Measurements from ENCODE around the gene TCFL5. TPM values are rescaled to one million over a fixed set of nuclear protein-coding genes. Genes with fewer than 3 reads are reported as not detected.
A peak's percentile ranks its signal among the peaks of the same experiment; 100 is the strongest.

TCFL5 gene
- total RNA-seq, 4 donors from 2014 or later, result 15.3 to 26.6 (median 20.6) TPM

DNA sequence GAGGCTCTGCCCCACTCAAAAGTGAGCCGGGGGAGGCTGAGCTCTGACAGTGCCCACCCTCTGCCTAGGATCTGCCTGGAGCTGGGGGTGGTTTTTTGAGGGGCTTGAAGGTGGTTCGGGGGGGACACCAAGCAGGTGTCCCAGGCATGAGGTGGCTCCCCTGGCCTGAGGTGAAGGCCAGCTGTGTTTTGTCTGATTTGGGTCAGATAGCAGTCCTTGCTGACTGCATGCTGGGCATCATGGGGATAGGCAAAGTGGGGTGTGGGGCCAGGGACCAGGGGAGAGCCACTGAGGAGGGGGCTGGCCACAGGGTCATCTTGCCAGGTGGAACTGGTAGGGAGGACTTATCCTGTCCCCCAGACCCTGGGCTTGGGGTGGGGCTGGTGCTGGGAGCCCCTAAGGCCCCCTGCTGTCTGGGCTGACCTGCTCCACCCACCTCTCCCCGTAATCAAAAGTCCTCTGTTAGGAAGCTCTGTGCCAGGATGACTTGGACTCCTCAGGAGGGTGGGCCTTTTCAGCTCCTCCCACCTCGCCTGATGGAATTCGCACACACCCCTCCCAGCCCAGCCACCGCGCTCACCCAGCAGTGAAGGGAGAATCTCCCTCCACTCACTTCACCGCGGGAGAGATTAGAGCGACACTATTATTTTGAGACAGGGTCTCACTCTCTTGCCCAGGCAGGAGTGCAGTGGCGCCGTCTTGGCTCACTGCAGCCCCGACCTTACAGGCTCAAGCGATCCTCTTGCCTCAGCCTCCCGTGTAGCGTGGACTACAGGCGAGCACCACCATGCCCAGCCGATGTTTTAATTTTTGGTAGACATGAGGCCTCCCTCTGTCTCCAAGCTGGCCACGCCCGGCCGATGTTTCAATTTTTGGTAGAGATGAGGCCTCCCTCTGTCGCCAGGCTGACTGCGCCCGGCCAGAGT is 46.3 kb downstream of the TCFL5 start:
- no peak for TF ChIP-seq POLR2A (IDR thresholded peaks at IDR 0.05)
- TF ChIP-seq, protein P1, sequence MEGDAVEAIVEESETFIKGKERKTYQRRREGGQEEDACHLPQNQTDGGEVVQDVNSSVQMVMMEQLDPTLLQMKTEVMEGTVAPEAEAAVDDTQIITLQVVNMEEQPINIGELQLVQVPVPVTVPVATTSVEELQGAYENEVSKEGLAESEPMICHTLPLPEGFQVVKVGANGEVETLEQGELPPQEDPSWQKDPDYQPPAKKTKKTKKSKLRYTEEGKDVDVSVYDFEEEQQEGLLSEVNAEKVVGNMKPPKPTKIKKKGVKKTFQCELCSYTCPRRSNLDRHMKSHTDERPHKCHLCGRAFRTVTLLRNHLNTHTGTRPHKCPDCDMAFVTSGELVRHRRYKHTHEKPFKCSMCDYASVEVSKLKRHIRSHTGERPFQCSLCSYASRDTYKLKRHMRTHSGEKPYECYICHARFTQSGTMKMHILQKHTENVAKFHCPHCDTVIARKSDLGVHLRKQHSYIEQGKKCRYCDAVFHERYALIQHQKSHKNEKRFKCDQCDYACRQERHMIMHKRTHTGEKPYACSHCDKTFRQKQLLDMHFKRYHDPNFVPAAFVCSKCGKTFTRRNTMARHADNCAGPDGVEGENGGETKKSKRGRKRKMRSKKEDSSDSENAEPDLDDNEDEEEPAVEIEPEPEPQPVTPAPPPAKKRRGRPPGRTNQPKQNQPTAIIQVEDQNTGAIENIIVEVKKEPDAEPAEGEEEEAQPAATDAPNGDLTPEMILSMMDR (IDR thresholded peaks at IDR 0.05), result no peak
- peak overlapping the region in 1 of 3 donors; percentile 3 for H3K27ac ChIP-seq
- H3K4me1 ChIP-seq, result peaks cover 28 to 53% of the 10 kb centered on the region in 2 donors
- H3K4me3 ChIP-seq (replicated peaks in 1 of 3), result no peak overlapping the region
- H3K27me3 ChIP-seq, result no peaks in the 10 kb centered on the region
- H3K9me3 ChIP-seq, result no peaks in the 10 kb centered on the region
- DNase-seq, result peak; percentile 58 to 69
- peaks cover 23 to 24% of the 10 kb centered on the region in 2 donors for H3K36me3 ChIP-seq
- intact Hi-C loops (cut with DNase I), result no loop called here
- 32 to 37% methylated on average over 17 to 24 of the region's 24 CpGs for WGBS, 2 donors

DNA sequence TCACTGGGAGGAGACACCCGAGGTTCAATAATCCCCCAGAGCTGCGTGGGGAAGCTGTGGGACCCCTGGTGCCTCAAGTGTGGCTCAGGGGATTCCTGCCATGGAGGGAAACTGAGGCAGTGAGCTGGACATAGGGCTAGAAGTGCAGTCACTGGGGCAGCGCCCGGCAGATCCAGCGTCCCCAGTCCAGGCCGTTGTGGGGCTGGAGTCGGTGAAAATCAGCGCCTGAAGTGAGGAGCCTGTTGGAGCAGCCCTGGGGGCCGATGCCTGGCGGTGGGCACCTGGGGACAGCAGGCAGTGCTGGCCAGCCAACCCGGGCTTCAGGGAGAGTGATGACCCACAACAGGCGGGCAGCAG is 46.9 kb downstream of the TCFL5 start:
- Histone ChIP-seq H3K4me1 (peaks cover 28 to 47% of the 10 kb centered on the region in 2 donors), H3K9me3 (no peaks in the 10 kb centered on the region), H3K36me3 (peaks cover 29 to 30% of the 10 kb centered on the region in 2 donors), H3K4me3 (replicated peaks in 1 of 3) (no peak overlapping the region), H3K27ac (no peak overlapping the region), H3K27me3 (no peaks in the 10 kb centered on the region)
- WGBS, 2 donors, result 71 to 80% methylated on average over 4 to 12 of the region's 12 CpGs
- intact Hi-C loops (cut with DNase I), result no loop called here
- no peak for DNase-seq
- TF ChIP-seq, protein P1 (IDR thresholded peaks at IDR 0.05), result no peak
- TF ChIP-seq POLR2A (IDR thresholded peaks at IDR 0.05), result no peak

DNA sequence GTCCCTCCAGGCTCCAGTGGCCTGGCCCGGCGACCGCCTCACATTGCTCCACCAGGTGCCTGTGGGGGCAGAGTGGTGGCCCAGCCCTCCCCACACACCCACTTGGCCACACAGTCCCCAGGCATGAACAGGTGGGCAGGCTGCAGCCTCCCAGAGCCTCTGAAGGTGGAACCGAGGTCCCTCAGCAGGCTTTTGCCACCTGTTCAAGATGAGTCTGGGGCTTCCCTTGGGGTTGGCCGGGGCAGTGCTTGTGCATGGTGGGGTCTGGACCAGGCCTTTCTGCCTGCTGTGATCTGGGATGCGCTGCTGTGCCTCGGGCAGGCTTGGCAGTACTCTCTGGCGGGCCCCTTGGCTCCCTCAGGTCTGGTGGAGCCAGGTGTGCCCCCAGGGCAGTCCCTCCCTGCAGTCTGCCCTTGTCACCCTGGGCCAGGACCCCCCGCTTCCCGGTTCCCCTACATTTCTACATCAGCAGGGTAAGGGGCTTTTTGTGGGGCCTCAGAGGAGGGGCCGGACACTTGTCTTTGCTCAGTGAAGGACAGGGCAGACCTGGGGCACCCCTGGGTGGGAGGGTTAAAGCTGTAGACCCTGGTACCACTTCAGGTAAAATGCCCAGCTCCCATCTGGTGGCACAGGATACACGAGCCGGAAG is 47.4 kb downstream of the TCFL5 start:
- WGBS, 2 donors, result 60 to 86% methylated on average over 1 to 9 of the region's 13 CpGs
- intact Hi-C loops (cut with DNase I), result no loop called here
- H3K36me3 ChIP-seq, result peaks cover 34 to 35% of the 10 kb centered on the region in 2 donors
- H3K4me1 ChIP-seq, result peaks cover 24 to 42% of the 10 kb centered on the region in 2 donors
- H3K27me3 ChIP-seq, result no peaks in the 10 kb centered on the region
- DNase-seq, result no peak
- H3K27ac ChIP-seq, result no peak overlapping the region
- no peak overlapping the region for H3K4me3 ChIP-seq (replicated peaks in 1 of 3)
- H3K9me3 ChIP-seq, result no peaks in the 10 kb centered on the region
- no peak for TF ChIP-seq POLR2A (IDR thresholded peaks at IDR 0.05)
- TF ChIP-seq, protein P1 (IDR thresholded peaks at IDR 0.05), result no peak

DNA sequence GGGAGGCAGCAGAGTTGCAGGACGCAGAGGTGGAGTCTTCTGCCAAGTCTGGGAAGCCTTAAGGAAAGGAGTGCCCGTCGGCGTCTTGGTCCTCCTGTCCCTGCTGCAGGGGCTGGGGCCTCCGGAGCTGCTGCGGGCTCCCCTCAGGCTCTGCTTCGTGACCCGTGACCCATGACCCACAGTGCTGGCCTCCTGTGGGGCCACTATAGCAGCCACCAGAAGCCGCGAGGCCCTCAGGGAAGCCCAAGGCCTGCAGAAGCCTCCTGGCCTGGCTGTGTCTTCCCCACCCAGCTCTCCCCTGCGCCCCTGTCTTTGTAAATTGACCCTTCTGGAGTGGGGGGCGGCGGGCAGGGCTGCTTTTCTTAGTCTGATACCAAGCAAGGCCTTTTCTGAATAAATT is 48.0 kb downstream of the TCFL5 start:
- WGBS, 2 donors, result 90 to 100% methylated on average over 3 to 12 of the region's 13 CpGs
- Histone ChIP-seq H3K4me1 (peaks cover 18 to 36% of the 10 kb centered on the region in 2 donors), H3K9me3 (no peaks in the 10 kb centered on the region), H3K4me3 (replicated peaks in 1 of 3) (no peak overlapping the region), H3K36me3 (peaks cover 38 to 40% of the 10 kb centered on the region in 2 donors), H3K27ac (no peak overlapping the region), H3K27me3 (no peaks in the 10 kb centered on the region)
- DNase-seq, result no peak
- intact Hi-C loops (cut with DNase I), result no loop called here
- TF ChIP-seq, protein P1 (IDR thresholded peaks at IDR 0.05), result no peak
- no peak for TF ChIP-seq POLR2A (IDR thresholded peaks at IDR 0.05)

DNA sequence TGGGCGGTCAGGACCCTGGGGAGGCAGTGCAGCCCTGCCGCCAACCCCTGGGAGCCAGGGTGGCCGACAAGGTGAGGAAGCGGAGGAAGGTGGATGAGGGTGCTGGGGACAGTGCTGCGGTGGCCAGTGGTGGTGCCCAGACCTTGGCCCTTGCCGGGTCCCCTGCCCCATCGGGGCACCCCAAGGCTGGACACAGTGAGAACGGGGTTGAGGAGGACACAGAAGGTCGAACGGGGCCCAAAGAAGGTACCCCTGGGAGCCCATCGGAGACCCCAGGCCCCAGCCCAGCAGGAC is 48.8 kb downstream of the TCFL5 start:
- no peaks in the 10 kb centered on the region for H3K9me3 ChIP-seq
- intact Hi-C loops (cut with DNase I), result no loop called here
- H3K4me1 ChIP-seq, result peaks cover 12 to 34% of the 10 kb centered on the region in 2 donors
- TF ChIP-seq, protein P1 (IDR thresholded peaks at IDR 0.05), result no peak
- no peak for TF ChIP-seq POLR2A (IDR thresholded peaks at IDR 0.05)
- no peaks in the 10 kb centered on the region for H3K27me3 ChIP-seq
- 83 to 94% methylated on average over 4 to 10 of the region's 11 CpGs for WGBS, 2 donors
- H3K27ac ChIP-seq, result no peak overlapping the region
- DNase-seq, result no peak
- peaks cover 42% of the 10 kb centered on the region in 2 donors for H3K36me3 ChIP-seq
- no peak overlapping the region for H3K4me3 ChIP-seq (replicated peaks in 1 of 3)
